Activated T-helper 9 cell treated with anti-CD3 and anti-CD28 coated beads, Interleukin-2, amount 50 U/mL, for 16 hours (primary cell): ENCODE results near the gene PTTG1IP2.
"Not testable (repeated sequence)": the region's sequence is repeated elsewhere in the genome, so short reads cannot be mapped to it uniquely, and the experiment has no call there.

Source experiments
- DNase-seq: peaks from one replicate; pipeline ENCODE4 v3.0.0-alpha.2; 2020; ENCODE audit warnings: low read depth

Gene PTTG1IP2

GRCh38 chr7:90469554-90469953 is at the start of gene PTTG1IP2:
PTTG1IP2 (plus strand) TSS chr7:90469639; CDS start chr7:90469787, 148 bp downstream.
- DNase-seq: no peak

DNA sequence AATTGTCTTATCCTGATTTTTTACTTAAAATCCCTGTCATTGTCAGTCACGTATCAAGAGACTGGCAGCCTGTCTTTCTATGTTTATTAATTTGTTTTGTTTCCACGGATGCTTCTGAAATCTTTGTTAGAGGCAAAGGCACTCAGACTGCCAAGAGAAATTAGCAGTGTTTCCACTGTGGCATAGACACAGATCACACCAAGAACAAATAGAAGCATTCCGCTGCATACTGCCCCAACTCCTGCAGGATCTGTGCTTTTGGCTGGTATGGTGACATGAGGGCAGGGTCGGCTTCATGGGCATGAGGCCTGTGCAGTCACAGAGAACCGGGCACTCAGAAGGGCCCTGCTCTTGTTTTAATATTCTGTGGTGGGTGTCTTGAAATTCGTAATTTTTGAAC is 47.8 kb upstream of the PTTG1IP2 start:
- no peak for DNase-seq

DNA sequence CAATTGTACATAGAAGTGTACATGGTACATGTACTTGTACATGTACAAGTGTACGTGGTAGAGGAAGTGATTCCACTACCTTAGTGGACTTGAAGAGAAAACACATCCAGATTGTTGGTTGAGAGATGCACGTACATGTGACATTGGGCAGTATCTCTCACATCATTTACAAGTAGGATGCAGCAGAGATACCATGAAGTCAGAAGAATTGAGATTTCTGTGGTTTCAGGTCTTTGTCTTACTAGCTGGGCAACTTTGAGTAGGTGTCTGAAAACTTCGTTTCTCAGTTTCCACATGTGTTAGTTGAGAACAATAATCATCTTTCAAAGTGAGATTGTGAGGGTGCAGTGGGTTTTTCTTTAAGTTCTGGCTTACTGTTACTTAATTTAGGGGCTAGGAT is 44.7 kb upstream of the PTTG1IP2 start:
- DNase-seq: no peak

GRCh38 chr7:90425376-90425775 is 44.1 kb upstream of the PTTG1IP2 start:
- DNase-seq: no peak

- DNase-seq: no peak
Measured at GRCh38 chr7:90430614-90431460, 38.6 kb upstream of the PTTG1IP2 start.

DNA sequence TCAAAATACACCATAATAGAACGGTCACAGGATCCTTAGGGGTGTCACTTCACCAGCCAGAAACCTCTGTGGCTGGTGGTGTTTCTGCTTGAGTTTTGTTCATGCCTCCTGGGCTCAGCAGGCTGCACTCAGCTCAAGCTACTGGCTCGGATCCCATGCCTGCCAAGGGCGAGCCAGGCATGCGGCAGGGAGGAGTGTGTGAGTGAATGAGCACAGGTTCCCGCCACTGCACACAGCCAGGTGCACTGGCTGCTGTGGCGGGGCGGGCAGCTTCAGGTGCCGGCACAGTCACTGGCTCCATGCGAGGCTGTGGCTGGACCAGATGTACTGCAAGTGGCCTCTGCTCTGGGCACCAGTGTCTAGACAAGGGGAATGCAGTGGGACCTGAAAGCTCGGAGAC is 36.7 kb upstream of the PTTG1IP2 start:
- DNase-seq: no peak

DNA sequence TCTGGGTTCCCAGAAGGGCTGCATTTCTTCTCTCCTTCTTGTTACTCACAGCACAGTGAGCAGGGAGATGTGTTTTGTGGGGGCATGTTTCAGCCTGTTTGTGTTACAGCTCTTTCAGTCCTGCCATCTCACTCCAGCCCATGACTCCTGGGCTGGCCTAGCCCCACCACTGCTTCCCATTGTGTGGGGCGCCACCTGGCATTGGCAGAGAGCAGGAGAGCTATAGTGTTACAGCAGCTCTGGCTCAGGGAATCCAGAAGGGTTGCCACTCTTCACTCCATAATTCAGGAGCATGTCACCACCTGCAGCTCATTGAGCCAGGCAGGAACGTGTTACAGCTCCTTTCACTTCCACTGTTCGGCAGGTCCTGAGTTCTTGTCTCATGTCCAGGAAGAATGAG is 36.2 kb upstream of the PTTG1IP2 start:
- no peak for DNase-seq

DNA sequence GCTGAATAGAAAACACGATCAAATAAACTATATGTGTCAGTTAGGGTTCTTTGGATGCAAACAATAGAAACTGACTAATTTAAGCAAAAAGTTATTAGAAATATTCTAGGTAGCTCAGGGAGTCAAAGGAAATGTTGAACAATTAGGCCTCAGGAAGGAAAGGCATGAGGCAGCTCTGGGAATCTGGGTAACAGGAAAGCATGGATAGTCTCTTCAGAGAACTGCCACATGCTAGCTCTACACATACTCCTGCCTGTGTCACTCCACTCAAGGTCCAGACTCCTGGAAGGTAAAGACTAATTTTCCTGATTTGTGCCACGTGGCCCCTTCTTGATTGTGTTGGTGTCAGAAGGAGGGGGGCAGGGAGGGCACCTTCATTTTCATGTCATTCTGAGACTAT is 23.8 kb upstream of the PTTG1IP2 start:
- no peak for DNase-seq

DNA sequence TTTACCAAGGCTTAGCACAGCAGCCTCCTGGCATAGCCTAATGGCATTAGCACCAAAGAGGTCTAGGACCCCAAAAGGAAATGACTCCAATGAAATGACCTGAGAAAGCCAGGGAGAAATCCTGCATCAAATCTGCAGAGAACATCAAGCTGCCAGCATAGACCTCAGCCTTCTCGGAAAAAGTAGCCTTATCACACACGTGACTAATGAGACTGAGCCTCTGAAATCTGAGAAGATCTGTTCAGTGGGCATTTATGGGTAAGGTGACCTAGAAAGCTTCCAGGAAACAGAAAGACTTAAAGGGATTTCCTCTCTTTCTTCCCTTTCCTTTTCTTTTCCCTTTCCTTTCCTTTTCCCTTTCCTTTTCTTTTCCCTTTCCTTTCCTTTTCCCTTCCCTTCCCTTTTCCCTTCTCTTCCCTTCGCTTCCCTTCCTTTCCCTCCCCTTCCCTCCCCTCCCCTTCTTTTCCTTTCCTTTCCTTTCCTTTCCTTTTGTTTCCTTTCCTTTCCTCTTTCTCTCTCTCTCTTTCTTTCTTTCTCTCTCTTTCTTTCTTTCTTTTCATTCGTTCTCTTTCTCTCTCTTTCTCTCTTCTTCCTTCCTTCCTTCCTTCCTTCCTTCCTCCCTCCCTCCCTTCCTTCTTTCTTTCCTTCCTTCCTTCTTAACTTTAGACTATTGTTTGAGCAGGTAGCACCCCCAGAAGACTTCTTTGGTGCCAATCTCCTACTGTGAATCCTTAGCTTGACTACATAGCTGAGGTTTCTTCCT is 23.1 kb upstream of the PTTG1IP2 start:
- no peak for DNase-seq

GRCh38 chr7:90453259-90453891 is 16.1 kb upstream of the PTTG1IP2 start:
- no peak for DNase-seq

GRCh38 chr7:90453931-90454330 is 15.5 kb upstream of the PTTG1IP2 start:
- no peak for DNase-seq

- DNase-seq: no peak
Measured at GRCh38 chr7:90455163-90456030, 14.0 kb upstream of the PTTG1IP2 start.

DNA sequence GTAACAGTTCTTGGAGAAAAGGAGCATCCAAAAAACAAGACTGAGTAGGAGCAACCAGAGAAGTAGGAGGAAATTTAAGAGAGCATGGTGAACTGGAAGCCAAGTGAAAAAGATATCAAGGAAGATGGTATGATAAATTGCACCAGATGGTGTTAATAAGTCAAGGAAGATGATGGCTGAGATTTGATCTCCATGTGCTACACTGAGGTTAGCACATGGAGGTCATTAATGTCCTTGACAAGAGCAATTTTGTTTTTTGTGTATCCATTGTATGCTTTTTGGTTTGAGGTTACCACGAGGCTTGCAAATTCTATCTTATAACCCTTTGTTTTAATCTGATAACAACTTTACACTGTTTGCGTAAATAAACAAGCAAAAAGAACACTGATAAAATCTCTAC is 11.3 kb upstream of the PTTG1IP2 start:
- no peak for DNase-seq

DNA sequence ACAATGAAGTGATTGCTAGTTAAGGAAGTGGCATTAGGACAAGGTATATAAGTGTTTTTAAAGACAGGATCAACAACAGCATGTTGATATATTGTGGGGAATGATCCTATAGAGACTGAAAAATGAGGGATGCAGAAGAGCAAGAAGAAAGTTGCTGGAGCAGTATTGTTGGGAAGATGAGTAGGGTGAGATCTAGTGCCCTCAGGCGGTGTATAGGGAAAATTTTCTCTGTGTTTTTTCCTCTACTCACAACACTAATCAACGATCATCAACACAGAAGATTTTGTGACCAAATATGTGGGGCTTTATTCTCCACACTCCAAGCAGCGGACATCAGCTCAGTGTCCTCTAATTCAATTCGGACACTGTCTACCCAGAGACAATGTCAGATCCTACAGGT is 9.6 kb upstream of the PTTG1IP2 start:
- no peak for DNase-seq

GRCh38 chr7:90461219-90461618 is 8.2 kb upstream of the PTTG1IP2 start:
- no peak for DNase-seq

DNA sequence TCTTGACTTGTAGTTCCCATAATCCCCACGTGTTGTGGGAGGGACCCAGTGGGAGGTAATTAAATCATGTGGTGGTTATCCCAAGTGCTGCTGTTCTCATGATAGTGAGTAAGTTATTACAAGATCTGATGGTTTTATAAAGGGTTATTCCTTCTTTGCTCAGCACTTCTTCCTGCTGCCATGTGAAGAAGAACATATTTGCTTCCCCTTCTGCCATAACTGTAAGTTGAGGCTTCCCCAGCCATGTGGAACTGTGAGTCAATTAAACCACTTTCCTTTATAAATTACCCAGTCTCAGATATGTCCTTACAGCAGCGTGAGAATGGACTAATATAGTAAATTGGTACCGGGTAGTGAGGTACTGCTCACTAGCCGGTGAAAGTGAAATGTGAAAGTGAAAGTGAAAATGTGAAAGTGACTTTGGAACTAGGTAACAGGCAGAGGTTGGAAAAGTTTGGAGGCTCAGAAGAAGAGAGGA is 6.2 kb upstream of the PTTG1IP2 start:
- DNase-seq: not testable (repeated sequence)

GRCh38 chr7:90465816-90466215 is 3.6 kb upstream of the PTTG1IP2 start:
- no peak for DNase-seq

GRCh38 chr7:90472805-90473540 is 3.5 kb downstream of the PTTG1IP2 start:
- DNase-seq: no peak

DNA sequence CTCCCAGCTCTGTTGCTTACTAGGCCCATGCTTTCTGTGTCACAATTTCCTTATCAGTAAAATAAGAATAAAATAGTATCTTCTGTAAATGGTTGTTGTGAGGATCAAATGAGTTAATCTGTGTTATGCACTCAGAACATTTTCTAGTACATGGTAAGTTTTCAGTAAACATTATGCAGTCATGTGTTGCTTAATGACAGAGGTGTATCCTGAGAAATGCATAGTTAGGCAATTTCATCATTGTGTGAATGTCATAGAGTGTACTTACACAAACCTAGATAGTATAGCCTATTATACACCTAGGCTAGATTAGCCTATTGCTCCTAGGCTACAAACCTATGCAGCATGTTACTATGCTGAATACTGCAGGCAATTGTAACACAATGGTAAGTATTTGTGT is 4.4 kb downstream of the PTTG1IP2 start:
- DNase-seq: no peak

- no peak for DNase-seq
Measured at GRCh38 chr7:90474284-90475210, 5.1 kb downstream of the PTTG1IP2 start.
